Measurements from ENCODE around the gene DAPK1. TPM values are rescaled to one million over a fixed set of nuclear protein-coding genes. Genes with fewer than 3 reads are reported as not detected.

The DAPK1 gene
- total RNA-seq, 1 experiment from 2014 or later, result 19.7 TPM

DNA sequence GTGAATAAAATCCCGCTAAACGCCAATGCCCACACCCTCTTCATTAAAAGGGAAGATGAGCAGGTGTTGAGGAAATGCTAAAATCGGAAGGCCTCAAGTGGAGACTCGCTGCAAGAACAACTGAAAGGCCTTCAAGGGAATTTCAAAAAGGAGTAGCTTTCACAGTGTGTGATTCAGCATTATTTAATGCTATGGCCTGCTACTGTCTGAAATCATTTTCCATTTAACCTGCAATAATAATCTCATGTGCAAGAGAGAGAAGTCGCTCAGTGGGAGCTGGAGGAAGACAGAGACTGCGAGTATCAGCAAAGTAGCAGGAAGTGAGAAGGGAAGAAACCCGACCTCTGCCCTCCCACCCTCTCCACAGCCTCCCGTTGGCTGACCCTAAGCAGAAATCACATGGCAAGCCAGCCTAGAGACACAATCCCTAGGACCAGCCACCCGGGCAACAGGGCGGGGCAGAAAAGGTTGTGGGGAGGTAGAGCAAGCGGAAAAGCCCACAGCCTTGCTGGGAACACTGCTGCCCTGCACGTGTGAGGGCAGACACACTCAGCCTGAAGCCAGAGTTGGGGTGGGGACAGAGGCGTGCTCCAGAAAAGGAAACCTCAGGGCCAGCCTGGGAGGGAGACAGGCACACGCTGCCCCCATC, 188.3 kb downstream of the DAPK1 start:
- Mint-ChIP-seq H3K9me3 (ENCODE audit: unreplicated experiment) (no peaks in the 10 kb centered on the region), H3K27me3 (ENCODE audit: insufficient read depth, unreplicated experiment) (no peaks in the 10 kb centered on the region), H3K36me3 (ENCODE audit: insufficient read depth, unreplicated experiment) (peaks cover 26% of the 10 kb centered on the region), H3K27ac (ENCODE audit: low read depth, unreplicated experiment) (no peak overlapping the region), H3K4me1 (ENCODE audit: insufficient read depth, unreplicated experiment) (peaks cover 6% of the 10 kb centered on the region), H3K4me3 (ENCODE audit: unreplicated experiment) (no peak overlapping the region)
- ChIA-PET POLR2A (interaction anchor here (2.4 kb wide), 1 partner anchor 127 kb away, joined by 7 read pairs; no protein-coding TSS in a partner anchor), CTCF (interaction anchor here (0.6 to 7.8 kb wide), 9 partner anchors 9 to 1252 kb away, joined by 3 to 100 read pairs (median 4); no protein-coding TSS in a partner anchor)
- intact Hi-C loops (cut with micrococcal nuclease), result loop anchor here (2.0 kb wide), 1 partner anchor 41 kb away; the partner anchor contains the start of gene CTSL
- TF ChIP-seq CTCF (IDR thresholded peaks at IDR 0.05; ENCODE audit: unreplicated experiment), result no peak
- DNase-seq (ENCODE audit: unreplicated experiment), result no peak
- no TSS peak for BruUV-seq (replicated peaks)

DNA sequence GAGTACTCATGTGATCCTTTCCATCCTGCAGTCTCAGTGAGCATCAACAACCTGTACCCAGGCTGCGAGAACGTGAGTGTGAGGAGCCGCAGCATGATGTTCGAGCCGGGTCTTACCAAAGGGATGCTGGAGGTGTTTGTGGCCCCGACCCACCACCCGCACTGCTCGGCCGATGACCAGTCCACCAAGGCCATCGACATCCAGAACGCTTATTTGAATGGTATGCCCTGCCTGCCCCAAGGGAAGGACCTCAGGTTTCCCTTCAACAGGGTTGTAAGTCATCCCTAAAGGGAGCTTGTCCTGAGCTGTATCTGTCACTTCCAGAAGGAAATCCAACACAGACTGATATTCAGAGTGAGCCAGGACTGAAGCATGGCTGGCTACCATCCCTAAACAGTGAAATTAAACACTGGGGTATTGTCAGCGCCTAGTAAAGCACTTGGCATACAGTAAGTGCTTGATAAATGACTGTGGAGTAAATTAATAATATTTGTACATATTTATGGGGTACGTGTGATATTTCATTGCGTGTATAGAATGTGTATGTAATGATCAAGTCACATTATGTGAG, 188.9 kb downstream of the DAPK1 start:
- TF ChIP-seq CTCF (IDR thresholded peaks at IDR 0.05; ENCODE audit: unreplicated experiment), result no peak
- no peak overlapping the region for H3K4me3 Mint-ChIP-seq (ENCODE audit: unreplicated experiment)
- H3K9me3 Mint-ChIP-seq (ENCODE audit: unreplicated experiment), result no peaks in the 10 kb centered on the region
- H3K27ac Mint-ChIP-seq (ENCODE audit: low read depth, unreplicated experiment), result no peak overlapping the region
- CTCF ChIA-PET, result interaction anchor here (0.7 to 7.8 kb wide), 5 partner anchors 10 to 1273 kb away, joined by 3 to 100 read pairs (median 5); no protein-coding TSS in a partner anchor
- POLR2A ChIA-PET, result interaction anchor here (0.5 kb wide), 1 partner anchor 112 kb away, joined by 4 read pairs; no protein-coding TSS in a partner anchor
- peaks cover 6% of the 10 kb centered on the region for H3K4me1 Mint-ChIP-seq (ENCODE audit: insufficient read depth, unreplicated experiment)
- intact Hi-C loops (cut with micrococcal nuclease), result no loop called here
- H3K27me3 Mint-ChIP-seq (ENCODE audit: insufficient read depth, unreplicated experiment), result no peaks in the 10 kb centered on the region
- BruUV-seq (replicated peaks), result no TSS peak
- H3K36me3 Mint-ChIP-seq (ENCODE audit: insufficient read depth, unreplicated experiment), result peaks cover 24% of the 10 kb centered on the region
- no peak for DNase-seq (ENCODE audit: unreplicated experiment)

GRCh38 chr9:87687207-87687606, 189.5 kb downstream of the DAPK1 start:
- Mint-ChIP-seq H3K27me3 (ENCODE audit: insufficient read depth, unreplicated experiment) (no peaks in the 10 kb centered on the region), H3K4me3 (ENCODE audit: unreplicated experiment) (no peak overlapping the region), H3K36me3 (ENCODE audit: insufficient read depth, unreplicated experiment) (peaks cover 18% of the 10 kb centered on the region), H3K9me3 (ENCODE audit: unreplicated experiment) (no peaks in the 10 kb centered on the region), H3K27ac (ENCODE audit: low read depth, unreplicated experiment) (no peak overlapping the region), H3K4me1 (ENCODE audit: insufficient read depth, unreplicated experiment) (peaks cover 6% of the 10 kb centered on the region)
- no peak for DNase-seq (ENCODE audit: unreplicated experiment)
- intact Hi-C loops (cut with micrococcal nuclease), result no loop called here
- BruUV-seq (replicated peaks), result no TSS peak
- CTCF ChIA-PET, result interaction anchor here (0.7 to 7.8 kb wide), 4 partner anchors 10 to 1273 kb away, joined by 3 to 100 read pairs (median 16); no protein-coding TSS in a partner anchor
- TF ChIP-seq CTCF (IDR thresholded peaks at IDR 0.05; ENCODE audit: unreplicated experiment), result no peak
- POLR2A ChIA-PET, result interaction anchor here (0.5 kb wide), 1 partner anchor 112 kb away, joined by 4 read pairs; no protein-coding TSS in a partner anchor

DNA sequence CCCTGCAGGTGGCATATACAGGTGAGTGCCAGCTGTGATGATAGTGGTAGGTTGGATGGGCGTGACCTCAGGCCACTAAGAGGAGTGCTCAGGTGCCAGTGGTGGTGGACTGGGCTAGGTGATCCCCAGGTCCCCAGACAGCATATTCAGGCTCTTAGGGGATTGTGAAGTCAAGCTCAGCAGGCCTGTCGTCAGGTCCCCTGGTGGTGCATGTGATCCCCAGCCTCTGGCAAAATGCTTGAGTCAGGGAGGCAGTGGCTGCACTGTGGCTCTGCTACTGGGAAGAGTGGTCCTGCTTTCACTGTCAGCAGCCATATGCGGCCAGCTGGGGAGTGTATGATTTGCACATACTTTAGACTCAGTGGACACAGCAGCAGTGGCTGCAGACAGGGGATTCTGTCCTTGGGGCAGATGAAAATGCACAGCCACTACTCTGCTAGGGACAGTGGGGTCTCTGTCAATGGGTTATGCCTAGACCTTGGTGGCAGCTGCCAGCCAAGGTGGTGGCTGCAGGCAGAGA, 196.6 kb downstream of the DAPK1 start:
- no peak for TF ChIP-seq CTCF (IDR thresholded peaks at IDR 0.05; ENCODE audit: unreplicated experiment)
- ChIA-PET CTCF (interaction anchor here (0.7 to 3.4 kb wide), 5 partner anchors 10 to 1574 kb away, joined by 3 to 14 read pairs (median 5); no protein-coding TSS in a partner anchor), POLR2A (no interaction called here)
- BruUV-seq (replicated peaks), result no TSS peak
- Mint-ChIP-seq H3K4me3 (ENCODE audit: unreplicated experiment) (no peak overlapping the region), H3K36me3 (ENCODE audit: insufficient read depth, unreplicated experiment) (peaks cover 20% of the 10 kb centered on the region), H3K9me3 (ENCODE audit: unreplicated experiment) (no peaks in the 10 kb centered on the region), H3K4me1 (ENCODE audit: insufficient read depth, unreplicated experiment) (no peaks in the 10 kb centered on the region), H3K27me3 (ENCODE audit: insufficient read depth, unreplicated experiment) (no peaks in the 10 kb centered on the region), H3K27ac (ENCODE audit: low read depth, unreplicated experiment) (no peak overlapping the region)
- intact Hi-C loops (cut with micrococcal nuclease), result no loop called here
- no peak for DNase-seq (ENCODE audit: unreplicated experiment)

Measured in MCF 10A (cell line).